GM23248 (cell line): Measurements from ENCODE around the gene TM9SF1. TPM values are rescaled to one million over a fixed set of nuclear protein-coding genes. Genes with fewer than 3 reads are reported as not detected.

Experiments used
- DNase-seq: peaks from one replicate; pipeline ENCODE4 v3.0.0-alpha.2; 2015
- H2AFZ ChIP-seq: fragments of 200-600 bp; sonication (generic); 2 replicates; pipeline ENCODE4 v1.6.1; 2016; ENCODE audit warnings: antibody characterized with exemption
- H3F3A ChIP-seq: fragments of 200-600 bp; sonication (generic); 2 replicates; pipeline ENCODE4 v1.6.1; 2016; ENCODE audit warnings: mild to moderate bottlenecking, antibody characterized with exemption, mixed run types; ENCODE audit not compliant: insufficient read depth
- H3K27ac ChIP-seq: fragments of 200-600 bp; sonication (generic); 2 replicates; pipeline ENCODE4 v1.5.1; 2016; ENCODE audit warnings: mild to moderate bottlenecking
- H3K27me3 ChIP-seq: fragments of 200-600 bp; sonication (generic); replicated peaks from 2 replicates; pipeline ENCODE4 v1.6.1; 2016; ENCODE audit warnings: mild to moderate bottlenecking; ENCODE audit not compliant: insufficient read depth
- H3K36me3 ChIP-seq: fragments of 200-600 bp; sonication (generic); 2 replicates; pipeline ENCODE4 v1.6.1; 2016; ENCODE audit warnings: low read depth, mild to moderate bottlenecking
- H3K4me1 ChIP-seq: fragments of 200-600 bp; sonication (generic); 2 replicates; pipeline ENCODE4 v1.6.1; 2016; ENCODE audit warnings: mild to moderate bottlenecking; ENCODE audit not compliant: insufficient read depth
- H3K4me2 ChIP-seq: fragments of 200-600 bp; sonication (generic); one replicate; pipeline ENCODE4 v1.6.1; 2016; ENCODE audit warnings: mild to moderate bottlenecking; ENCODE audit not compliant: unreplicated experiment
- H3K4me3 ChIP-seq: fragments of 200-600 bp; sonication (generic); 2 replicates; pipeline ENCODE4 v1.5.1; 2016; ENCODE audit warnings: mild to moderate bottlenecking
- H3K79me2 ChIP-seq: fragments of 200-600 bp; sonication (generic); 2 replicates; pipeline ENCODE4 v1.6.1; 2016; ENCODE audit warnings: mild to moderate bottlenecking; ENCODE audit not compliant: insufficient read depth
- H3K9ac ChIP-seq: fragments of 200-600 bp; sonication (generic); 2 replicates; pipeline ENCODE4 v1.6.1; 2016; ENCODE audit warnings: mild to moderate bottlenecking
- H3K9me2 ChIP-seq: fragments of 200-600 bp; sonication (generic); 2 replicates; pipeline ENCODE4 v1.6.1; 2016; ENCODE audit warnings: mixed run types, mild to moderate bottlenecking, moderate library complexity; ENCODE audit not compliant: insufficient read depth
- H3K9me3 ChIP-seq: fragments of 200-600 bp; sonication (generic); one replicate; pipeline ENCODE4 v1.6.1; 2017; ENCODE audit warnings: low read depth
- H4K20me1 ChIP-seq: fragments of 200-600 bp; sonication (generic); 2 replicates; pipeline ENCODE4 v1.6.0; 2016; ENCODE audit not compliant: insufficient read depth
- EZH2 ChIP-seq: fragments of 200-600 bp; sonication (generic); IDR thresholded peaks from 2 replicates; pipeline ENCODE4 v1.6.1; 2018; ENCODE audit warnings: antibody characterized with exemption, mild to moderate bottlenecking; ENCODE audit not compliant: insufficient read depth, poor library complexity, severe bottlenecking
- EZH2phosphoT487 ChIP-seq: fragments of 200-600 bp; sonication (generic); IDR thresholded peaks from 2 replicates; pipeline ENCODE4 v1.6.1; 2018; ENCODE audit warnings: antibody characterized with exemption, moderate library complexity, mild to moderate bottlenecking, low read depth; ENCODE audit not compliant: insufficient read depth
- WGBS, 2 experiments: methylation state at CpG; one replicate each; pipeline ENCODE4 v1.1.6; 2015 to 2017; ENCODE audit warnings: low lambda C conversion rate in 2 of 2, low coverage in 1 of 2; ENCODE audit errors: missing lambda C conversion rate in 2 of 2; 5-methylcytosine and 5-hydroxymethylcytosine counted together
- in situ Hi-C: fragments of 300-500 bp; cut with MboI; formaldehyde crosslinking; loops from 2 replicates; pipeline ENCODE4 v1.15.0; 2020
- polyA plus RNA-seq: library from polyadenylated mRNA; unstranded; fragments of >200 nt; fragmentation: Nextera tagmentation; extraction: Ambion mirVana; gene quantifications from 2 replicates; pipeline ENCODE4 v1.2.1, GENCODE V29; 2016
- total RNA-seq: library from RNA; depleted of rRNA; stranded (reverse); fragments of >200 nt; shearing (Covaris generic); gene quantifications from 2 replicates; pipeline ENCODE4 v1.2.3, GENCODE V29; 2014

Gene TM9SF1
- total and polyA plus RNA-seq, 2 experiments from 2014 or later: 93.8 to 102 TPM

DNA sequence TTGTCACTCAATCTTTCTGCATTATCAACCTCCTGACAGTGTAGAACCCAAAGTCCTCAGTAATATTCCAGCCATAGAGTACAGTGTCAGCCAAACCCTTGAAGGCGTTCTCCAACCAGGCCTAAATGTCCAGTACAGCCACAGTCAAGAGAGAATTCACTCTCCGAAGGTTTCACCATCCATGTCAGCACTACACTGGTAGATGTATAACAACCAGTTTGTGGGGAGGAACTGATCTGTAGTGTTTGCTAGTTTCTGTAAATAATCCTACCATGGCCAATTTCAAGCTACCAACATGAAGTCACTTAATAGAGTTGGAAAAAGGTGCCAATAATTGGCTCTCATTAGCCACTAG is 21.1 kb upstream of the TM9SF1 start:
- Histone ChIP-seq H3K79me2 (peaks cover 42% of the 10 kb centered on the region), H3K4me1 (peaks cover 9% of the 10 kb centered on the region), H3F3A (peaks cover 37% of the 10 kb centered on the region), H3K9me2 (no peaks in the 10 kb centered on the region), H3K27me3 (no peaks in the 10 kb centered on the region), H3K4me2 (peak overlapping the region; percentile 84), H3K9me3 (no peaks in the 10 kb centered on the region), H2AFZ (0 out of 2 replicates have a peak overlapping the region, but pooled peaks have one; percentile 85), H3K4me3 (peak overlapping the region; percentile 80), H4K20me1 (no peaks in the 10 kb centered on the region), H3K9ac (peak overlapping the region; percentile 87), H3K27ac (peak overlapping the region; percentile 79), H3K36me3 (no peaks in the 10 kb centered on the region)
- in situ Hi-C loops: no loop called here
- TF ChIP-seq EZH2: no peak
- TF ChIP-seq EZH2phosphoT487: no peak
- DNase-seq: no peak
- 84 to 92% methylated on average over 2 of the region's 2 CpGs for WGBS, 2 experiments

DNA sequence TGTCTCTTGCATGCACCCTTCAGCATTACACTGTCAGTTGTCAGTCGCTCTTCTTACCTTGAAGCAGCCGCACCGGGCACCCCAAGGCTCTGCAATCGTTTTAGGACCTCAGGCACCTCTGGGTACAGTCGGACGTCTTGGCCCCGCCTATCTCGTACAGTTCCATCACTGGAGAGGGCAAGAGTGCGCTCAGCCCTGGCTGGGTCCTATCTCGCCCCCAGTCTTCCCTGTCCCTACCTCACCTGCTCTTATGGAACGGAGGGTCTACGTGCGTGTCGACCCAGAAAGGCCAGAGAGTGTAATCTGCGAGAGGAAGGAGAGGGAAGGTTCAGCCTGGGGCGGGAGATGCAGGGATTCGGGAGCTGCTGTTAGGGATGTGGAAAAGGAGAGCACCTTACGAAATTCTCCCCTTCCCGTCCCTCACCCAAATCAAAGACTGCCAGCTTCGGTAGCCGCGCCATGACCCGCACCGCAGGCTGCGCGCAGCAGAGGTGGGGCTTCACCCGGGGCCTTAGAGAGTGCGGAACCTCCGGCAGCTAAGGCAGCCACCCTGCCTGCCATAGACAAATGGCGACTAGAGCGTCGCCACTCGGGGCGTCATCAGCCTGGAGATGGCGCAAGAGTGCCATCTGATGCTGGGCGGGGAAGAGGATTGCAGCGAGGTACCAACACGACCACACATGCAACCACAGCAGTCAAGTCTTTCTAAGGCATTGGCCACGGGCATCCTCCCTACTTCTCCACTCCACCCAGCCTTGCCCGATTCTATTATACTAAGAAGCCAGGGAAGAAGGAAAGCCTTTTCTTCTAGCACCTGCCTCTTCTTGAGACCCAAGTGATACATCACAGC is 20.5 kb upstream of the TM9SF1 start, which contains the start of gene MDP1:
MDP1 (minus strand) TSS at position 572 of the 850 bp plus-strand sequence; CDS start at position 461, 111 bp downstream.
- Histone ChIP-seq H4K20me1 (no peaks in the 10 kb centered on the region), H3K4me1 (peaks cover 9% of the 10 kb centered on the region), H3K9me3 (no peaks in the 10 kb centered on the region), H3K27ac (peak within 1 kb of the TSS; percentile 79), H3K36me3 (no peaks in the 10 kb centered on the region), H2AFZ (peak within 1 kb of the TSS; percentile 85), H3F3A (peaks cover 37% of the 10 kb centered on the region), H3K4me2 (peak within 1 kb of the TSS; percentile 84), H3K27me3 (no peaks in the 10 kb centered on the region), H3K9ac (peak within 1 kb of the TSS; percentile 87), H3K79me2 (peaks cover 36% of the 10 kb centered on the region), H3K9me2 (no peaks in the 10 kb centered on the region), H3K4me3 (peak within 1 kb of the TSS; percentile 80)
- WGBS, 2 experiments: 0 to 1% methylated on average over 40 of the region's 40 CpGs
- TF ChIP-seq EZH2: no peak
- TF ChIP-seq EZH2phosphoT487: no peak
- DNase-seq: peak; percentile 91
- in situ Hi-C loops: no loop called here

DNA sequence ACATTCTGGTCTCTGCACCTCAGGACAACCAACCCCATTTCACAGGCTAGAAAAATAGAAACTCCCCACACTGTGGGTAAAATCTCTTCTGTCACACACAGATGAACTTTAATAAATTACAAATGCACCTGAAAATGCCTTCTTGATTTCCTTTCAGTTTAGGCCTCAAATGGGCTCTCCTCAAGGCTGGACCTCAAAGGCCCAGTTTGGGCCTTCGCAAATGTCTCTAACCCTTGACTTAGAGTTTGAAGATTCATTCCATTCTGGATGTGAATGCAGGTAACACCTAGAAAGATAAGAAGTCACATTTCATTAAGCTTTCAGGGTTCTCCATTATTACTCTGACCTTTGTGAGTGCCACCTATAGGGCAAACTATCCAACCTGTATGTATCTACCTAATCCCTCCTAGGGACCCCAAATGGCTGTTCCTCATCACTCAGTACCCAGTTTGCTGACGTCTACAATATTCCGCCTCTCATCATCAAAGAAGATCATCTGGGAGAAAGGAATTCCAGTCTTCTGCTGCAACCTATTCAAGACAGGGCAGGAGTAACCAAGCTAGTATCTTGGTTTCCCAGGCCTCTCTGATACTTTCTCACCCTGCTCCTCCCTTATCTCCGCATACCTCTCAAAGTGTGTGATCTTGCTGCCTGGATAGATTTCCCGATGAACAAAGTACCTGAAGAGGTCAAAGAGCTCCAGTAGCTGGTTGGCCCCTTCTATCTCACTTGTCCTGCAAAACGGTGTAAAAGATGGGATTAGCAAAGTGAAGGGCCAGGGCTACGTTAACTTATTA is 18.8 kb upstream of the TM9SF1 start:
- in situ Hi-C loops: no loop called here
- Histone ChIP-seq H3K4me1 (peaks cover 9% of the 10 kb centered on the region), H4K20me1 (no peaks in the 10 kb centered on the region), H3K4me2 (peak overlapping the region; percentile 86), H3K4me3 (peak overlapping the region; percentile 75), H3K9me3 (no peaks in the 10 kb centered on the region), H3K79me2 (peaks cover 20% of the 10 kb centered on the region), H3K9ac (peak overlapping the region; percentile 98), H3K36me3 (peaks cover 8% of the 10 kb centered on the region; the same call in 1 of the 2 replicates), H3K27me3 (no peaks in the 10 kb centered on the region), H3K9me2 (no peaks in the 10 kb centered on the region), H2AFZ (peak overlapping the region; percentile 90), H3F3A (peaks cover 36% of the 10 kb centered on the region), H3K27ac (peak overlapping the region; percentile 99)
- TF ChIP-seq EZH2 (no peak), EZH2phosphoT487 (no peak)
- 84 to 87% methylated on average over 7 of the region's 7 CpGs for WGBS, 2 experiments
- DNase-seq: no peak
